ENCODE data around the gene COX4I1.
"Not testable (repeated sequence)": the region's sequence is repeated elsewhere in the genome, so short reads cannot be mapped to it uniquely, and the experiment has no call there.

The COX4I1 gene

GRCh38 chr16:85800321-85800669, 800 bp downstream of the COX4I1 start:
- no peak for DNase-seq (ENCODE audit: low spot score)

DNA sequence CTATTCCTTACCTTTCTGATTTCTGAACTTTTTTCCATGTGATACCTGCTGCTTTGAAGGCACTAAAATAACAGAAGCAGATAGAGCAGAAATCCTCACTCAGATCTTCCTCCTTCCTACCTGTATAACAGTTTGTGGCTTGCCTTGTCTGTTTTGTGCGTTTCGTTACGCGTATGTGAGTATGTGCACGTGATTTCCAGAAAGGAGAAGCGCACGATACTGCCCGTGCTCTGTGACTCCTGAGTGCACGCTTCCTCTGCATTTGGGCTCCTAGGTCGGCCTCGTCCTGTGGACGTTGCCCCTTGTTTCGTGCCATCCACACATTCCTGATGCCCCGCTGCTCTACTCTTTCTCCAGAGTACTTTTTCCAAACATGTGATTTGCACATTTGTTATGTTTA, 4.1 kb downstream of the COX4I1 start:
- DNase-seq (ENCODE audit: low spot score), result no peak

GRCh38 chr16:85805442-85806045, 6.0 kb downstream of the COX4I1 start:
- DNase-seq (ENCODE audit: low spot score), result no peak

GRCh38 chr16:85806539-85806938, 7.0 kb downstream of the COX4I1 start:
- no peak for DNase-seq (ENCODE audit: low spot score)

DNA sequence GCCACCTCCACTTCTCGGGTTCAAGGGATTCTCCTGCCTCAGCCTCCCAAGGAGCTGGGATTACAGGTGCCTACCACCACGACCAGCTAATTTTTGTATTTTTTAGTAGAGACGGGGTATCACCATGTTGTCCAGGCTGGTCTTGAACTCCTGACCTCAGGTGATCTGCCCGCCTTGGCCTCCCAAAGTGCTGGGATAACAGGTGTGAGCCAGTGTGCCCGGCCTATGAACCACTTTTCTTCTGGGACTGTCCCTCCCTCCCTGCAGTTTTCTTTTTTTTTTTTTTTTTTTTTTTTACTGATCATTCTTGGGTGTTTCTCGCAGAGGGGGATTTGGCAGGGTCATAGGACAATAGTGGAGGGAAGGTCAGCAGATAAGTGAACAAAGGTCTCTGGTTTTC, 7.8 kb downstream of the COX4I1 start:
- not testable (repeated sequence) for DNase-seq (ENCODE audit: low spot score)

- DNase-seq (ENCODE audit: low spot score), result not testable (repeated sequence)
Observed at GRCh38 chr16:85808104-85808503, 8.6 kb downstream of the COX4I1 start.

DNA sequence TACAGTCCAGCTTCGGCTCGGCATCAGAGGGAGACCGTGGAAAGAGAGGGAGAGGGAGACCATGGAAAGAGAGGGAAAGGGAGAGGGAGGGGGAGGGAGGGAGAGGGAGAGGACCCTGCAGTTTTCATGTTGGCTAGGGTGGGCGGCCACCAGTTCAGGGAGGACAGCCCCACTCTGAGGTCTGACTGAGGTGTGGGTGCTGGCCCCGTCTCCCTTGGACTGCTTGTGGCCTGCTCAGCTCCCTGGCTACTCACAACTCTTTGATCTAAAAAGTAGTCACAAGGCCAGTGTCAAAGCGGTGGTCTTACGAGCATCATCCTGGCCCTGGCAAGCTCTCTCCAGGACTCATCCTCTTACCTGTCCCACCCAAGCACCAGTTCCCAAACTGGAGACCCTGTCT, 9.4 kb downstream of the COX4I1 start:
- DNase-seq (ENCODE audit: low spot score), result no peak

DNA sequence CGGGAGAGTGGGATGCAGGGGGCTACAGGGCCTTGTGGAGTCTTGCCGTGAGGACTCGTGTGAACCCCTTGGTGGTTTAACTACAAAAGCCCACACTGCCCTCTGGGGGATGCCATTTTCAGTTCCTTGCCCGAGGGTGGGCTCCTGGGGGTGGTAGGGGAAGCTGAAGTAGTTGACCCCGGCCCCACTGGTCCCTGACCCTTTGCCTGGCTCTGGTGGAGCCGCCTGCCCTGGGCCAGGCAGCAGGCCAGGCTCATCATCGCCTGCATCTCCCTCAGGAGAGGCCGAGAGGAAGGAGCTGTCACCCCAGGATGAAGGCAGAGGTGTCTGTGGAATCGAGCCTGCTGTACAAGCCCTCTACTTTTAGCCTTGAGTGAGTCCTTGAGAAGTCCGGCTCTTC, 10.2 kb downstream of the COX4I1 start:
- no peak for DNase-seq (ENCODE audit: low spot score)

GRCh38 chr16:85810097-85810741, 10.7 kb downstream of the COX4I1 start:
- DNase-seq (ENCODE audit: low spot score), result no peak

GRCh38 chr16:85810742-85811115, 11.2 kb downstream of the COX4I1 start:
- DNase-seq (ENCODE audit: low spot score), result no peak

DNA sequence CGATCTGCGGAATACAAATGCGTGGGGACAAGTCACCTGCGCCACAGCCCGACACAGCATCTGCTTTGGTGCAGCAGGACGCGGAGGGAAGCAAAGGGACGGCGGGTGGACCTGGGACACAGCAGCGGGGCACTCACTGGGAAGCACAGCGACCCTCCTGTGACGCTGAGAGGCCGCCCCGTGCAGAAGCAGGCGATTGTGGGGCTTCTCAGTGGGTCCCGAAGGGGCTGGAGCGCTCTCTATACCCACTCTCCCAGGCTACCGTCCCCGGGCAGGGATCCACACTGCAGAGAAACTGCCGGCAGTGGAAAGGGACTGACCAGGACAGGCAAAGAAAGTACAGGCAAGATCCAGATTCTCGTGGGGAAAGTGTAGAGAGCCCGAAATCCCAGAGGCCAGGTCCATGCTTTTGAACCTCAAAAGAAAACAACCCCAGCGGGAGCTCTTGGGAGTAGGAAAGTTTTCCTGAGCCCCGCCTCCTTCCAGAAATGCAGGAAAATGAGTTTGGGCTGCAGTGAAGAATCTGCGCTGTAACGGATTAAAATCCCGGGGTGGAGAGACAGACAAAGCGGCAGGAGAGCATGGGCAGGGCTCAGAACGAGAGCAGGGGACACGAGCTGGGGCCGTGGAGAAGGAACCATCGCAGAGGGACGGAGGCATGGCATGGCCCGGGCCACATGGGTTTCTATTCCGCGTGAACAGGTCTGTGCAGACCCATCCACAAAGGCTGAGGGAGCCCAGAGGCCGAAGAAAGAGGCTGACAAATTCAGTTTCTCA, 12.7 kb downstream of the COX4I1 start:
- no peak for DNase-seq (ENCODE audit: low spot score)

GRCh38 chr16:85812811-85813700, 13.6 kb downstream of the COX4I1 start:
- no peak for DNase-seq (ENCODE audit: low spot score)

DNA sequence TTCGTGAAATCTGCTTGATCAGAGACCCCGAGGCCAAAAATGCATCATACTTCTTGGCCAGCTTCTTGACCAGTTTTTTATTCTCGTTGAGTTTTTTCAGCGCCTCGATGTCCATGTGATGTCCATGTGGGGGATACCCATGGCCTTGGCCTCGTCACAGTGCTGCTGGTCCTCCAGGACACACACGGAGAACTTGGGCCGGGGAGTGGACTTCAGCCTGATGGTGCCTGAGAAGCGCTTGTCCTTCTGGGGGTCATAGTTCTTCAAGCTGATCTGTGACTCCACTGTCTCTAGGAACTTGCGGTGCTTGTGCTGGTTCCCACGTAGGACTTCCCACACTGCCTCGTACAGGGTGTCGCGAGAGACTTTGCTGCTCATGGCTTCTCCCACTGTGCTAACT, 16.7 kb downstream of the COX4I1 start:
- DNase-seq (ENCODE audit: low spot score), result no peak

GRCh38 chr16:85817195-85817594, 17.7 kb downstream of the COX4I1 start:
- DNase-seq (ENCODE audit: low spot score), result not testable (repeated sequence)

DNA sequence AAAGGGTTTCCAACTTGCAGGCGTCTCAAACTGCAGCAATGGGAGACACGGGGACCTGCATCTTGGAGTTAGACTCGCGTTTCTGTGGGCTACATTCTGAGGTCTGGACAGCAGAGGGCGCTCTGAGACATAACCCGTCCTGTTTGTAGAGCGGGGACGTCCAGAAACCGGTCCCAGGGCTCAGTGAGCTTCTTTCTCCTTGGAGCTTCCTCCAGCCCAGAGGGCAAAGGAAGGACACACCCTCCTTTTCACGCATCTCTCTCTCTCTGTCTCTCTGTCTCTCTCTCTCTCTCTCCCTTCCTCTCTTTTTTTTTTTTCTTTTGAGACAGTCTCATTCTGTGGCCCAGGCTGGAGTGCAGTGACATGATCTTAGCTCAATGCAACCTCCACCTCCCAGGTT, 19.8 kb downstream of the COX4I1 start:
- peak; percentile 82 for DNase-seq (ENCODE audit: low spot score)

GRCh38 chr16:85819771-85820170, 20.3 kb downstream of the COX4I1 start:
- DNase-seq (ENCODE audit: low spot score), result no peak

DNA sequence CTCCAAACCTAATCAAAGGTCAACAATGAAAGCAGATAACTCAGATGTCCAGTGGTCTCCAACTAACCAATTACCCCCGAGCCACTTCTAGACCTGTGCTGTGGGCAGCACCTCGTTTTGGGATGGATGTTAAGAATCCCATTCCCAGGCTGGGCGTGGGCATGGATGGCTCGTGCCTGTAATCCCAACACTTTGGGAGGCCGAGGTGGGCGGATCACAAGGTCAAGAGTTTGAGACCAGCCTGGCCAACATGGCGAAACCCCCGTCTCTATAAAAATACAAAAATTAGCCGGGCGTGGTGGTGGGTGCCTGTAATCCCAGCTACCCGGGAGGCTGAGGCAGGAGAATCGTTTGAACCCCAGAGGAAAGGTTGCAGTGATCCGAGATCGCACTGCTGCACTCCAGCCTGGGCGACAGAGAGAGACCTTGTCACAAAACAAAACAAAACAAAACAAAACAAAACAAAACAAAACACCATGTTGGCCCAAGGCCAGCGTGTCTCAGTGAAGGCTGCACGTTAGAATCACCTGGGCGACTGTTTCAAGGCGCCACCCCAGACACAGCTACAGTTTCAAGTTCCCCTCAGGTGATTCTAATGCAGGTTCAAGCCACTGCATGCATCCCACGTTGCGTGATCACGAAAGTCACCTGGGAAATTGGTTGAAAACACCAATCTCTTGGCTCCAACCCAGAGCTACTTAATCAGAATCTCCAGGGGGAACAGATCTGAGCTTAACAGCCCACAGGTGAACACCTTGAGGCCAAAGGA, 21.3 kb downstream of the COX4I1 start:
- no peak for DNase-seq (ENCODE audit: low spot score)

DNA sequence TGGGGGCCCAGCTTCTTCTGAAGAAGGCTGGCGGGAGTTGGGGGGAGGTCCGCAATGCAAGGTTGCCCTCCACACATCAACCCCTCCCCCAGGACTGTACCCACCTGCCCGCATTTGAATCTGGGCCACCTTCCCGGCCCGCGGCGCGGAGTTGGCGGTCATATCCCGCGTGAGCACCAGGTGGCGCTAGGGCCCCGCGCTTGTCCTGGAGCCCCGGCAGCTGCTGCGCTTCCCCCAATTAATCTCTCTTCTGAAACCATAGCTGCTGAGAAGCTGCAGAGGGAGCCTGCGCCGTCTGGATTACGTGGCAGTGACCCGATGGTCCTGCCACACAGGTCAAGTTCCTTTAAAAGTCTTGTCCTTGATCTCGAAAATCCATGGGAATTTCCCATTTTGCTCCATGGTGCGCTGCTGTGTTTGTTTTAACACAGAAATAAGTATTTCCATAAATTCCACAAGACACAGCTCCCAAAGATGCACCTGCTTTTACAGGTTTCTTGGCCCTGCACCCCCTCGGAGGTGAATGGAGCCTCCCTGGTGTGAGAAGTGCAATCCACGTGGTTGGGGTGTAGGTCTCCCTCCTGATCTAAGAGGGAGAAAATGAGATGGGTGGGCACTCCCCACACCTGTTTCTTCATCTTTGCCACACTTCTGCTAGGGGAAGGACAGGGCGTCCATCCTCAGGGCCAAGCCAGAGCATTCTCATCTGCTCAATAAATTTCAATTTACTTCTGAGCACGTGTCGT, 22.1 kb downstream of the COX4I1 start:
- DNase-seq (ENCODE audit: low spot score), result peak; percentile 85

DNA sequence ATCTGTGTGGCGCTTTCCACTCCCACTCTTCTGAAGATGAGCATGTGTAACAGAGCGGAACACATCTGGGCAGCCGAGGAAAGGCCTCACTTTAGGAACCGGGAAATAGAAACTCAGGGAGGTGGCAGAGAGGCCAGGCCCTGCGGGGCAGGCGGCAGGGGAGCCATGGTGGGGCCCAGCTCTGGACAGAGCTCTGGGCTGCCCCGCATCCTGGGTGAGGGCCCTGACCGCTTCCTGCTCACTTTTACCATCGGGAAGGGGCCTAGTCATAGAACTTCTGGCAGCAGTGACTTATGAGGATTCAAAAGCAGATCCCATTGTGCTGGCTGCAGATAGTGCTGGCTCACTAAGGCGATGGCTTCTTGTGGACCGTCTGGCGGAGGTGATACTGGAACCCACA, 22.6 kb downstream of the COX4I1 start:
- DNase-seq (ENCODE audit: low spot score), result peak; percentile 70

DNA sequence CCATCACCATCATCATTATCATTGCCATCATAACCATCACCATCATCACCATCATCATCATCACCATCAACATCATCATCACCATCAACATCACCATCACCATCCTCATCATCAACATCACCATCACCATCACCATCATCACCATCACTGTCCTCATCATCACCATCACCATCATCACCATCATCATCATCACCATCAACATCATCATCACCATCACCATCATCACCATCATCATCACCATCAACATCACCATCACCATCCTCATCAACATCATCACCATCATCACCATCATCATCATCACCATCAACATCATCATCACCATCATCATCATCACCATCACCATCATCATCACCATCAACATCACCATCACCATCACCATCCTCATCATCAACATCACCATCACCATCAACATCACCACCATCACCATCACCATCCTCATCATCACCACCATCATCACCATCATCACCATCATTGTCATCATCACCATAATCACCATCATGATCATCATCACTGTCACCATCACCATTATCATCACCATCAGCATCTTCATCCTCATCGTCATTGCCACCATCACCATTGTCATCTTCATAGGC, 23.9 kb downstream of the COX4I1 start:
- no peak for DNase-seq (ENCODE audit: low spot score)

Measured in SK-N-DZ (cell line).